SK-N-SH (cell line): ENCODE data around the gene GRIN2A. TPM values are rescaled to one million over a fixed set of nuclear protein-coding genes. Genes with fewer than 3 reads are reported as not detected.

Source experiments
- CTCF ChIA-PET: fragments of 300-600, 350-600 bp; formaldehyde crosslinking; extraction: SDS; loops from one replicate; lab custom pipeline; 2021; lab: Yijun Ruan, JAX
- POLR2A ChIA-PET: fragments of 350-600 bp; sonication (Branson Sonifier 250); formaldehyde crosslinking; extraction: SDS; loops from one replicate; lab custom pipeline; 2020; ENCODE audit warnings: antibody characterized with exemption, inconsistent platforms; lab: Yijun Ruan, JAX
- DNase-seq: peaks from one replicate; pipeline ENCODE4 v3.0.0; 2012
- H2AFZ ChIP-seq: fragments of 200-600 bp; sonication (generic); 2 replicates; pipeline ENCODE4 v1.8.1; 2016; ENCODE audit warnings: antibody characterized with exemption, mild to moderate bottlenecking, low read depth
- H3F3A ChIP-seq: fragments of 200-600 bp; sonication (generic); replicated peaks from 2 replicates; pipeline ENCODE3; 2016; ENCODE audit warnings: antibody characterized with exemption, mild to moderate bottlenecking; ENCODE audit not compliant: insufficient read depth
- H3K27ac ChIP-seq, 2 experiments: fragments of 200-500 bp in 1 of 2; fragments of 200-600 bp in 1 of 2; sonication (Bioruptor generic) in 1 of 2; sonication (generic), shearing (Covaris generic) in 1 of 2; 2 replicates each; pipeline versions ENCODE4 v1.5.1 to v1.6.1; 2014 to 2016; ENCODE audit warnings: low read depth in 2 of 2, inconsistent platforms in 1 of 2, low read length in 1 of 2, mild to moderate bottlenecking in 1 of 2, mixed read lengths in 1 of 2
- H3K27me3 ChIP-seq: fragments of 200-600 bp; sonication (generic), shearing (Covaris generic); 2 replicates; pipeline ENCODE4 v1.6.1; 2016; ENCODE audit warnings: mixed run types; ENCODE audit not compliant: insufficient read depth
- H3K36me3 ChIP-seq, 2 experiments: fragments of 200-500 bp in 1 of 2; fragments of 200-600 bp in 1 of 2; sonication (Bioruptor generic) in 1 of 2; sonication (generic) in 1 of 2; replicated peaks in 1 of 2; 2 replicates each; pipeline versions ENCODE3 to v1.5.1; 2014 to 2016; ENCODE audit warnings: low read length in 1 of 2, mild to moderate bottlenecking in 1 of 2; ENCODE audit not compliant: insufficient read depth in 2 of 2, control insufficient read depth in 1 of 2
- H3K4me1 ChIP-seq, 2 experiments: fragments of 200-500 bp in 1 of 2; fragments of 200-600 bp in 1 of 2; sonication (Bioruptor generic) in 1 of 2; sonication (generic), shearing (Covaris generic) in 1 of 2; 2 replicates each; pipeline versions ENCODE4 v1.5.1 to v1.6.1; 2014 to 2016; ENCODE audit warnings: low read depth in 1 of 2, low read length in 1 of 2, mixed run types in 1 of 2; ENCODE audit not compliant: insufficient read depth in 2 of 2, control insufficient read depth in 1 of 2
- H3K4me2 ChIP-seq: fragments of 200-600 bp; sonication (generic), shearing (Covaris generic); 2 replicates; pipeline ENCODE4 v1.6.1; 2017; ENCODE audit warnings: mixed run types
- H3K4me3 ChIP-seq, 2 experiments: fragments of 200-500 bp in 1 of 2; fragments of 200-600 bp in 1 of 2; sonication (Bioruptor generic) in 1 of 2; sonication (generic), shearing (Covaris generic) in 1 of 2; 2 replicates each; pipeline versions ENCODE4 v1.5.1 to v1.8.1; 2014 to 2016; ENCODE audit warnings: low read depth in 2 of 2, inconsistent platforms in 1 of 2, low read length in 1 of 2, mild to moderate bottlenecking in 1 of 2, mixed read lengths in 1 of 2, moderate library complexity in 1 of 2
- H3K79me2 ChIP-seq: fragments of 200-600 bp; sonication (generic); 2 replicates; pipeline ENCODE4 v1.8.1; 2017; ENCODE audit warnings: mild to moderate bottlenecking; ENCODE audit not compliant: insufficient read depth
- H3K9ac ChIP-seq: fragments of 200-600 bp; sonication (generic); 2 replicates; pipeline ENCODE4 v1.6.1; 2017; ENCODE audit warnings: mixed run types
- H3K9me2 ChIP-seq: fragments of 200-600 bp; sonication (generic); 2 replicates; pipeline ENCODE4 v1.6.1; 2017; ENCODE audit warnings: mixed run types
- H3K9me3 ChIP-seq: fragments of 200-600 bp; sonication (generic); 2 replicates; pipeline ENCODE4 v1.6.1; 2017; ENCODE audit warnings: mixed run types, mild to moderate bottlenecking, moderate library complexity
- H4K20me1 ChIP-seq: fragments of 200-600 bp; sonication (generic); 2 replicates; pipeline ENCODE4 v1.6.1; 2017; ENCODE audit warnings: mild to moderate bottlenecking, mixed run types; ENCODE audit not compliant: insufficient read depth
- EP300 ChIP-seq, 2 experiments: IDR thresholded peaks; 2 replicates each; pipeline versions ENCODE4 v1.4.0 to v1.6.1; 2012; ENCODE audit warnings: borderline replicate concordance in 1 of 2, low read depth in 1 of 2, low read length in 1 of 2
- EZH2phosphoT487 ChIP-seq: fragments of 200-600 bp; sonication (generic); IDR thresholded peaks from 2 replicates; pipeline ENCODE4 v1.6.1; 2017; ENCODE audit warnings: low read depth, mixed run types, mild to moderate bottlenecking, antibody characterized with exemption, moderate library complexity, borderline replicate concordance
- GABPA ChIP-seq: IDR thresholded peaks from 2 replicates; pipeline ENCODE4 v1.4.0; 2012; ENCODE audit warnings: low read depth, mild to moderate bottlenecking
- JUND ChIP-seq: IDR thresholded peaks from 2 replicates; pipeline ENCODE4 v1.4.0; 2012
- MEF2A ChIP-seq: IDR thresholded peaks from 2 replicates; pipeline ENCODE4 v1.4.0; 2012; ENCODE audit warnings: low read depth, borderline replicate concordance
- NFIC ChIP-seq: IDR thresholded peaks from 2 replicates; pipeline ENCODE4 v1.4.0; 2012; ENCODE audit warnings: borderline replicate concordance
- NRF1 ChIP-seq: IDR thresholded peaks from 2 replicates; pipeline ENCODE4 v1.6.1; 2012; ENCODE audit warnings: low read depth, mild to moderate bottlenecking, low read length
- POLR2AphosphoS5 ChIP-seq: IDR thresholded peaks from 2 replicates; pipeline ENCODE4 v1.6.1; 2012; ENCODE audit warnings: low read depth, low read length
- RAD21 ChIP-seq: IDR thresholded peaks from 2 replicates; pipeline ENCODE4 v1.6.1; 2012; ENCODE audit warnings: mild to moderate bottlenecking, low read length
- REST ChIP-seq: IDR thresholded peaks from 2 replicates; pipeline ENCODE4 v1.6.1; 2012; ENCODE audit warnings: mild to moderate bottlenecking, low read depth, low read length, moderate library complexity
- RFX5 ChIP-seq: IDR thresholded peaks from 2 replicates; pipeline ENCODE4 v1.6.1; 2012; ENCODE audit warnings: mild to moderate bottlenecking, improper control_type of control experiment, low read length
- RXRA ChIP-seq: IDR thresholded peaks from 2 replicates; pipeline ENCODE4 v1.4.0; 2012; ENCODE audit warnings: low read depth, mild to moderate bottlenecking, borderline replicate concordance
- SMC3 ChIP-seq: IDR thresholded peaks from 2 replicates; pipeline ENCODE4 v1.6.1; 2012; ENCODE audit warnings: low read depth, low read length, improper control_type of control experiment
- YY1 ChIP-seq: IDR thresholded peaks from 2 replicates; pipeline ENCODE4 v1.4.0; 2012; ENCODE audit warnings: low read depth, mild to moderate bottlenecking
- WGBS: methylation state at CpG from one replicate; pipeline ENCODE4 v1.1.6; 2017; ENCODE audit warnings: low lambda C conversion rate; 5-methylcytosine and 5-hydroxymethylcytosine counted together
- polyA plus RNA-seq, 3 experiments: library from polyadenylated mRNA; depleted of rRNA; stranded (reverse); fragments of >200 nt; gene quantifications; 2 replicates each; pipeline ENCODE4 v1.2.3, GENCODE V29; 2012
- TF ChIP-seq, protein P1 (sequence below): IDR thresholded peaks from 2 replicates; pipeline ENCODE4; 2012
- TF ChIP-seq, protein P2 (sequence below): IDR thresholded peaks from 2 replicates; pipeline ENCODE4 v1.4.0; 2012; ENCODE audit warnings: low read depth, borderline replicate concordance
- TF ChIP-seq, protein P3 (sequence below): fragments of 150-350 bp; IDR thresholded peaks from 2 replicates; pipeline ENCODE4 v1.6.1; 2016; ENCODE audit warnings: mild to moderate bottlenecking, low read depth, low read length

Gene GRIN2A
- polyA plus RNA-seq, 1 of the 3 experiments (the other 2 are of a cell fraction), result not detected

DNA sequence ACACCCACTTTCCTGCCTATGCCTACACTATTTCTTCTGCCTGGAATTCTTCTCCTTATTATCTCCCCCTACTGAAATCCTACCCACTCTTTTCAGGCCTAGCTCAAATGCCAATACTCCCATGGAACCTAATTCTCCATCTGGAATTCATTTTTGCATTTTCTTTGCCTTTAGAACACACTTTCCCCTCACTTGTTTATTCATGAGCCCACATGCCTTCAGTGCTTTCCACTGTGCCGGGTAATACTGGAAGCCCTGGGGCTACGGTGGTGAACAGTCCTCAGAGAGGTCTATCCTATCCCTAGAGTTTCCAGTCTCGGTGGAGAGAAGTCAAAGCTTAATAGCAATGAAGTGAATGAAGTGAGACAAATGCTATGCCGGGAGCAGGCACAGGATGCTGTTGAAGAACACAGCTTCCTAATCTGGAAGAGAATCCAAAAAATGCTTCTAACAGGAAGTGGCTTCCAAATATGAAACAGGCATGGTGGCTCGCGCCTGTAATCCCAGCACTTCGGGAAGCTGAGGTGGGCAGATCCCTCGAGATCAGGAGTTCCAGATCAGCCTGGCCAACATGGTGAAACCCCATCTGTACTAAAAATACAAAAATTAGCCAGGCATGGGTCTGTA is 322.4 kb downstream of the GRIN2A start (continued):
- TF ChIP-seq YY1 (no peak), SMC3 (no peak), EZH2phosphoT487 (no peak), RXRA (no peak)

DNA sequence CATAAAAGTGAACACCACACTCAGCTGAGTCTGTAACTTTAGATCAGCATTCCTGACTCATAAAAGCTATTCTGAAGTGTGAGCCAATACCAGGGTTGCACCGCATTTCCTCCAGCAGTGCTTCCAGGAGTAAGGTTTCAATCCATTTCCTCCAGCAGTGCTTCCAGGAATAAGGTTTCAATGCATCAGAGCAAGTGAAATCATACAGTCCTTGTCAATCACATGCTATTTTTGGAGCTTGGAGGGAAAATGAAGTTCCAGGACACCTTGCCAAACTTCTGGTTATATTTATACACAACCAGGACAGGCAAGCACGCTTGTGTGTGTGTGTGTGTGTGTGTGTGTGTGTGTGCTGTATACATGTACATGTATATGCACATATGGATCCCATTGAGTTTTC is 327.6 kb downstream of the GRIN2A start:
- Histone ChIP-seq H3K9ac (no peak overlapping the region), H3K4me2 (no peak overlapping the region), H3K79me2 (no peaks in the 10 kb centered on the region), H3K9me2 (no peaks in the 10 kb centered on the region), H2AFZ (no peak overlapping the region), H3K4me3 (no peak overlapping the region), H3K4me1 (no peaks in the 10 kb centered on the region), H3K9me3 (peaks cover 4% of the 10 kb centered on the region; the same call in 1 of the 2 replicates), H3F3A (no peaks in the 10 kb centered on the region), H3K27ac (no peak overlapping the region), H3K27me3 (no peaks in the 10 kb centered on the region), H3K36me3 (no peaks in the 10 kb centered on the region), H4K20me1 (no peaks in the 10 kb centered on the region)
- ChIA-PET CTCF (no interaction called here), POLR2A (no interaction called here)
- WGBS, result 7% methylated on average over 2 of the region's 2 CpGs
- no peak for DNase-seq
- TF ChIP-seq, protein P1, sequence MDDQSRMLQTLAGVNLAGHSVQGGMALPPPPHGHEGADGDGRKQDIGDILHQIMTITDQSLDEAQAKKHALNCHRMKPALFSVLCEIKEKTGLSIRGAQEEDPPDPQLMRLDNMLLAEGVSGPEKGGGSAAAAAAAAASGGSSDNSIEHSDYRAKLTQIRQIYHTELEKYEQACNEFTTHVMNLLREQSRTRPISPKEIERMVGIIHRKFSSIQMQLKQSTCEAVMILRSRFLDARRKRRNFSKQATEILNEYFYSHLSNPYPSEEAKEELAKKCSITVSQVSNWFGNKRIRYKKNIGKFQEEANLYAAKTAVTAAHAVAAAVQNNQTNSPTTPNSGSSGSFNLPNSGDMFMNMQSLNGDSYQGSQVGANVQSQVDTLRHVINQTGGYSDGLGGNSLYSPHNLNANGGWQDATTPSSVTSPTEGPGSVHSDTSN, result no peak
- TF ChIP-seq EP300 (IDR thresholded peaks at IDR 0.05; ENCODE audit: borderline replicate concordance in 1 of 2, low read depth in 1 of 2, low read length in 1 of 2) (no peak), RAD21 (no peak), POLR2AphosphoS5 (no peak), RXRA (no peak), NRF1 (no peak), MEF2A (no peak), REST (no peak), GABPA (no peak), NFIC (no peak), RFX5 (no peak), JUND (no peak)
- TF ChIP-seq, protein P2, sequence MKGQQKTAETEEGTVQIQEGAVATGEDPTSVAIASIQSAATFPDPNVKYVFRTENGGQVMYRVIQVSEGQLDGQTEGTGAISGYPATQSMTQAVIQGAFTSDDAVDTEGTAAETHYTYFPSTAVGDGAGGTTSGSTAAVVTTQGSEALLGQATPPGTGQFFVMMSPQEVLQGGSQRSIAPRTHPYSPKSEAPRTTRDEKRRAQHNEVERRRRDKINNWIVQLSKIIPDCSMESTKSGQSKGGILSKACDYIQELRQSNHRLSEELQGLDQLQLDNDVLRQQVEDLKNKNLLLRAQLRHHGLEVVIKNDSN, result no peak
- TF ChIP-seq, protein P3, sequence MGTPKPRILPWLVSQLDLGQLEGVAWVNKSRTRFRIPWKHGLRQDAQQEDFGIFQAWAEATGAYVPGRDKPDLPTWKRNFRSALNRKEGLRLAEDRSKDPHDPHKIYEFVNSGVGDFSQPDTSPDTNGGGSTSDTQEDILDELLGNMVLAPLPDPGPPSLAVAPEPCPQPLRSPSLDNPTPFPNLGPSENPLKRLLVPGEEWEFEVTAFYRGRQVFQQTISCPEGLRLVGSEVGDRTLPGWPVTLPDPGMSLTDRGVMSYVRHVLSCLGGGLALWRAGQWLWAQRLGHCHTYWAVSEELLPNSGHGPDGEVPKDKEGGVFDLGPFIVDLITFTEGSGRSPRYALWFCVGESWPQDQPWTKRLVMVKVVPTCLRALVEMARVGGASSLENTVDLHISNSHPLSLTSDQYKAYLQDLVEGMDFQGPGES, result no peak
